Common myeloid progenitor, CD34-positive (primary cell): Measurements from ENCODE around the gene PHF2.

Source experiments
- CTCF ChIA-PET: fragments of 350-600 bp; sonication (Branson Sonifier 250); formaldehyde crosslinking; loops from one replicate; lab custom pipeline; 2021; ENCODE audit warnings: antibody characterized with exemption; lab: Charles Lee
- POLR2A ChIA-PET: fragments of 350-600 bp; sonication (Branson Sonifier 250); formaldehyde crosslinking; loops from one replicate; lab custom pipeline; 2021; ENCODE audit warnings: antibody characterized with exemption; lab: Charles Lee
- DNase-seq, 3 donors: peaks; one replicate each; pipeline versions ENCODE4 v3.0.0 to v3.0.0-alpha.2; 2013
- H3K27ac ChIP-seq, 2 experiments: 1 replicate in 1 of 2; 2 replicates in 1 of 2; pipeline ENCODE4 v1.7.0; 2013; ENCODE audit warnings: inconsistent platforms in 2 of 2, low read length in 2 of 2, mild to moderate bottlenecking in 2 of 2, low read depth in 1 of 2, moderate library complexity in 1 of 2; ENCODE audit not compliant: severe bottlenecking in 2 of 2, insufficient read depth in 1 of 2, poor library complexity in 1 of 2
- H3K27me3 ChIP-seq, 5 experiments: replicated peaks in 2 of 5; 1 replicate in 3 of 5; 2 replicates in 2 of 5; pipeline versions ENCODE4 v1.6.1 to v1.7.0; 2013; ENCODE audit warnings: low read length in 4 of 5, mild to moderate bottlenecking in 2 of 5, moderate library complexity in 2 of 5, inconsistent platforms in 1 of 5; ENCODE audit not compliant: insufficient read depth in 5 of 5, control insufficient read depth in 4 of 5
- H3K36me3 ChIP-seq, 4 experiments: 1 replicate in 2 of 4; 2 replicates in 2 of 4; pipeline versions ENCODE4 v1.6.1 to v1.7.0; 2013; ENCODE audit warnings: low read length in 3 of 4, control low read depth in 1 of 4, mild to moderate bottlenecking in 1 of 4; ENCODE audit not compliant: control insufficient read depth in 4 of 4, insufficient read depth in 4 of 4
- H3K4me1 ChIP-seq, 4 experiments: 1 replicate in 3 of 4; 2 replicates in 1 of 4; pipeline versions ENCODE4 v1.6.1 to v1.7.1; 2013; ENCODE audit warnings: low read length in 3 of 4, mild to moderate bottlenecking in 3 of 4, control low read depth in 1 of 4, inconsistent platforms in 1 of 4, moderate library complexity in 1 of 4; ENCODE audit not compliant: control insufficient read depth in 4 of 4, insufficient read depth in 4 of 4; ENCODE audit errors: control extremely low read depth in 1 of 4
- H3K4me3 ChIP-seq, 7 experiments: 1 replicate in 4 of 7; 2 replicates in 3 of 7; pipeline versions ENCODE4 v1.5.1 to v1.7.0; 2013; ENCODE audit warnings: mild to moderate bottlenecking in 7 of 7, low read length in 6 of 7, moderate library complexity in 6 of 7, inconsistent platforms in 2 of 7, low read depth in 2 of 7, control low read depth in 1 of 7; ENCODE audit not compliant: insufficient read depth in 4 of 7, control insufficient read depth in 1 of 7; ENCODE audit errors: extremely low read depth in 1 of 7
- H3K9me3 ChIP-seq, 5 experiments: 1 replicate in 4 of 5; 2 replicates in 1 of 5; pipeline versions ENCODE4 v1.6.1 to v1.7.1; 2013; ENCODE audit warnings: low read length in 4 of 5, mild to moderate bottlenecking in 2 of 5, inconsistent platforms in 1 of 5, low read depth in 1 of 5, moderate library complexity in 1 of 5; ENCODE audit not compliant: control insufficient read depth in 4 of 5, insufficient read depth in 2 of 5; ENCODE audit errors: control extremely low read depth in 1 of 5
- WGBS: methylation state at CpG from one replicate; pipeline ENCODE4 v1.1.5; 2013; ENCODE audit not compliant: insufficient coverage; 5-methylcytosine and 5-hydroxymethylcytosine counted together

PHF2 gene

GRCh38 chr9:93585695-93586094 lies 9.3 kb downstream of the PHF2 start:
- H3K4me3 ChIP-seq = no peak overlapping the region
- no peak for DNase-seq
- peaks cover 0 to 16% (median 3%) of the 10 kb centered on the region in 5 experiments for H3K9me3 ChIP-seq
- ChIA-PET POLR2A (no interaction called here), CTCF (no interaction called here)
- peaks cover 0 to 22% (median 6%) of the 10 kb centered on the region in 4 experiments for H3K4me1 ChIP-seq
- peaks cover 0 to 4% (median 0%) of the 10 kb centered on the region in 4 experiments for H3K36me3 ChIP-seq
- no peak overlapping the region for H3K27ac ChIP-seq
- WGBS = 100% methylated on average over 4 of the region's 4 CpGs
- no peaks in the 10 kb centered on the region for H3K27me3 ChIP-seq

GRCh38 chr9:93586290-93587057 lies 10.1 kb downstream of the PHF2 start:
- ChIA-PET CTCF (no interaction called here), POLR2A (no interaction called here)
- Histone ChIP-seq H3K27ac (no peak overlapping the region), H3K9me3 (peaks cover 0 to 16% (median 3%) of the 10 kb centered on the region in 5 experiments), H3K4me3 (no peak overlapping the region), H3K27me3 (no peaks in the 10 kb centered on the region), H3K36me3 (peaks cover 0 to 4% (median 0%) of the 10 kb centered on the region in 4 experiments), H3K4me1 (peaks cover 0 to 22% (median 6%) of the 10 kb centered on the region in 4 experiments)
- 96% methylated on average over 10 of the region's 13 CpGs for WGBS
- DNase-seq = no peak

- Histone ChIP-seq H3K36me3 (peaks cover 0 to 4% (median 0%) of the 10 kb centered on the region in 4 experiments), H3K9me3 (peaks cover 0 to 16% (median 3%) of the 10 kb centered on the region in 5 experiments), H3K27ac (no peak overlapping the region), H3K4me3 (no peak overlapping the region), H3K27me3 (no peaks in the 10 kb centered on the region), H3K4me1 (peaks cover 0 to 20% (median 6%) of the 10 kb centered on the region in 4 experiments)
- DNase-seq = no peak
- WGBS = 95% methylated on average over 7 of the region's 7 CpGs
- CTCF ChIA-PET = no interaction called here
- POLR2A ChIA-PET = no interaction called here
Observed at GRCh38 chr9:93587284-93587650, 10.9 kb downstream of the PHF2 start.

GRCh38 chr9:93587651-93588347 lies 11.4 kb downstream of the PHF2 start:
- Histone ChIP-seq H3K27ac (no peak overlapping the region), H3K27me3 (no peaks in the 10 kb centered on the region), H3K4me3 (no peak overlapping the region), H3K4me1 (peaks cover 0 to 16% (median 3%) of the 10 kb centered on the region in 4 experiments), H3K9me3 (peaks cover 0 to 16% (median 3%) of the 10 kb centered on the region in 5 experiments), H3K36me3 (peaks cover 0 to 4% (median 0%) of the 10 kb centered on the region in 4 experiments)
- CTCF ChIA-PET = no interaction called here
- 97% methylated on average over 7 of the region's 11 CpGs for WGBS
- no peak for DNase-seq
- POLR2A ChIA-PET = no interaction called here

- Histone ChIP-seq H3K4me1 (peaks cover 0 to 16% (median 3%) of the 10 kb centered on the region in 4 experiments), H3K27me3 (no peaks in the 10 kb centered on the region), H3K36me3 (peaks cover 0 to 4% (median 0%) of the 10 kb centered on the region in 4 experiments), H3K9me3 (peaks cover 0 to 16% (median 3%) of the 10 kb centered on the region in 5 experiments), H3K27ac (no peak overlapping the region), H3K4me3 (no peak overlapping the region)
- CTCF ChIA-PET = no interaction called here
- POLR2A ChIA-PET = no interaction called here
- WGBS = 60% methylated on average over 5 of the region's 12 CpGs
- no peak for DNase-seq
Observed at GRCh38 chr9:93588641-93589609, 12.5 kb downstream of the PHF2 start.

GRCh38 chr9:93589688-93590087 lies 13.3 kb downstream of the PHF2 start:
- WGBS = 95% methylated on average over 5 of the region's 8 CpGs
- peaks cover 0 to 4% (median 0%) of the 10 kb centered on the region in 4 experiments for H3K36me3 ChIP-seq
- H3K4me3 ChIP-seq = no peak overlapping the region
- H3K9me3 ChIP-seq = peaks cover 0 to 8% (median 0%) of the 10 kb centered on the region in 5 experiments
- no peak for DNase-seq
- H3K4me1 ChIP-seq = peaks cover 0 to 16% (median 3%) of the 10 kb centered on the region in 4 experiments
- CTCF ChIA-PET = no interaction called here
- POLR2A ChIA-PET = no interaction called here
- H3K27me3 ChIP-seq = no peaks in the 10 kb centered on the region
- no peak overlapping the region for H3K27ac ChIP-seq
